ENCODE measurements around the gene RABGAP1L. TPM values are rescaled to one million over a fixed set of nuclear protein-coding genes. Genes with fewer than 3 reads are reported as not detected.
"Not testable (repeated sequence)": the region's sequence is repeated elsewhere in the genome, so short reads cannot be mapped to it uniquely, and the experiment has no call there.

Gene RABGAP1L
- total and polyA plus RNA-seq, 7 experiments from 2014 or later = 38.4 to 97.4 (median 55.1) TPM

GRCh38 chr1:174841747-174842146 is 682.4 kb downstream of the RABGAP1L start:
- Histone ChIP-seq H3K36me3 (ENCODE audit: control insufficient read depth in 2 of 3, insufficient read depth in 3 of 3, low read length in 3 of 3) (no peaks in the 10 kb centered on the region), H3K27me3 (ENCODE audit: control insufficient read depth in 2 of 2, insufficient read depth in 2 of 2, low read length in 2 of 2) (no peaks in the 10 kb centered on the region), H3K27ac (ENCODE audit: low read depth, low read length) (no peak overlapping the region), H3K4me1 (ENCODE audit: control insufficient read depth in 2 of 2, insufficient read depth in 2 of 2, low read length in 2 of 2) (no peaks in the 10 kb centered on the region), H3K9me3 (ENCODE audit: control insufficient read depth in 2 of 3, low read length in 3 of 3) (no peaks in the 10 kb centered on the region), H3K4me3 (ENCODE audit: low read length) (no peak overlapping the region)
- H3K27ac Mint-ChIP-seq = no peak overlapping the region
- intact Hi-C loops (cut with micrococcal nuclease) = no loop called here
- H3K36me3 Mint-ChIP-seq = peaks cover 0 to 5% (median 0%) of the 10 kb centered on the region in 5 donors
- peaks cover 0 to 18% (median 6%) of the 10 kb centered on the region in 7 donors for H3K4me1 Mint-ChIP-seq
- H3K9me3 Mint-ChIP-seq = no peaks in the 10 kb centered on the region
- ChIA-PET POLR2A (interaction anchor here (0.7 to 1.0 kb wide), 2 partner anchors 112 to 158 kb away, joined by 3 to 5 read pairs; no protein-coding TSS in a partner anchor), CTCF (no interaction called here)
- H3K27me3 Mint-ChIP-seq = no peaks in the 10 kb centered on the region
- ATAC-seq (no peak), DNase-seq (no peak)
- H3K4me3 Mint-ChIP-seq = no peak overlapping the region

- H3K4me3 Mint-ChIP-seq; intact Hi-C loops (cut with micrococcal nuclease); H3K4me1 ChIP-seq (ENCODE audit: control insufficient read depth in 2 of 2, insufficient read depth in 2 of 2, low read length in 2 of 2); H3K27me3 ChIP-seq (ENCODE audit: control insufficient read depth in 2 of 2, insufficient read depth in 2 of 2, low read length in 2 of 2); H3K9me3 Mint-ChIP-seq; ATAC-seq; DNase-seq; H3K9me3 ChIP-seq (ENCODE audit: control insufficient read depth in 2 of 3, low read length in 3 of 3); CTCF ChIA-PET; H3K4me3 ChIP-seq (ENCODE audit: low read length); POLR2A ChIA-PET; H3K4me1 Mint-ChIP-seq; H3K36me3 ChIP-seq (ENCODE audit: control insufficient read depth in 2 of 3, insufficient read depth in 3 of 3, low read length in 3 of 3); H3K27ac Mint-ChIP-seq; H3K27ac ChIP-seq (ENCODE audit: low read depth, low read length); H3K27me3 Mint-ChIP-seq: not testable (repeated sequence)
- peaks cover 0 to 11% (median 0%) of the 10 kb centered on the region in 5 donors for H3K36me3 Mint-ChIP-seq
Measured at GRCh38 chr1:174848593-174849560, 689.6 kb downstream of the RABGAP1L start.

- H3K9me3 Mint-ChIP-seq = peaks cover 0 to 5% (median 0%) of the 10 kb centered on the region in 11 donors
- intact Hi-C loops (cut with micrococcal nuclease) = no loop called here
Measured at GRCh38 chr1:174850726-174851125, 691.4 kb downstream of the RABGAP1L start.

GRCh38 chr1:174858301-174858700 is 699.0 kb downstream of the RABGAP1L start:
- ATAC-seq (no peak), DNase-seq (no peak)
- Histone ChIP-seq H3K4me3 (ENCODE audit: low read length) (no peak overlapping the region), H3K4me1 (ENCODE audit: control insufficient read depth in 2 of 2, insufficient read depth in 2 of 2, low read length in 2 of 2) (no peaks in the 10 kb centered on the region), H3K9me3 (ENCODE audit: control insufficient read depth in 2 of 3, low read length in 3 of 3) (no peaks in the 10 kb centered on the region), H3K36me3 (ENCODE audit: control insufficient read depth in 2 of 3, insufficient read depth in 3 of 3, low read length in 3 of 3) (no peaks in the 10 kb centered on the region), H3K27me3 (ENCODE audit: control insufficient read depth in 2 of 2, insufficient read depth in 2 of 2, low read length in 2 of 2) (no peaks in the 10 kb centered on the region), H3K27ac (ENCODE audit: low read depth, low read length) (no peak overlapping the region)
- H3K4me1 Mint-ChIP-seq = no peaks in the 10 kb centered on the region
- H3K4me3 Mint-ChIP-seq = no peak overlapping the region
- H3K36me3 Mint-ChIP-seq = peaks cover 3 to 24% (median 16%) of the 10 kb centered on the region in 5 donors
- CTCF ChIA-PET = no interaction called here
- H3K9me3 Mint-ChIP-seq = peaks cover 0 to 11% (median 0%) of the 10 kb centered on the region in 11 donors
- intact Hi-C loops (cut with micrococcal nuclease) = no loop called here
- no peaks in the 10 kb centered on the region for H3K27me3 Mint-ChIP-seq
- no peak overlapping the region for H3K27ac Mint-ChIP-seq
- POLR2A ChIA-PET = no interaction called here

More at GRCh38 chr1:174850726-174851125, 691.4 kb downstream of the RABGAP1L start:
- H3K4me3 ChIP-seq (ENCODE audit: low read length) = no peak overlapping the region
- Mint-ChIP-seq H3K27me3 (no peaks in the 10 kb centered on the region), H3K4me3 (no peak overlapping the region), H3K4me1 (peaks cover 0 to 4% (median 0%) of the 10 kb centered on the region in 7 donors), H3K27ac (no peak overlapping the region), H3K36me3 (peaks cover 0 to 11% (median 0%) of the 10 kb centered on the region in 5 donors)
- ChIA-PET POLR2A (no interaction called here), CTCF (interaction anchor here (0.6 kb wide), 1 partner anchor 9 kb away, joined by 3 read pairs; no protein-coding TSS in a partner anchor)
- no peak for ATAC-seq
- no peaks in the 10 kb centered on the region for H3K27me3 ChIP-seq (ENCODE audit: control insufficient read depth in 2 of 2, insufficient read depth in 2 of 2, low read length in 2 of 2)
- H3K36me3 ChIP-seq (ENCODE audit: control insufficient read depth in 2 of 3, insufficient read depth in 3 of 3, low read length in 3 of 3) = no peaks in the 10 kb centered on the region
- no peaks in the 10 kb centered on the region for H3K4me1 ChIP-seq (ENCODE audit: control insufficient read depth in 2 of 2, insufficient read depth in 2 of 2, low read length in 2 of 2)
- no peak overlapping the region for H3K27ac ChIP-seq (ENCODE audit: low read depth, low read length)
- H3K9me3 ChIP-seq (ENCODE audit: control insufficient read depth in 2 of 3, low read length in 3 of 3) = no peaks in the 10 kb centered on the region
- DNase-seq = no peak

GRCh38 chr1:174870319-174870718 is 711.0 kb downstream of the RABGAP1L start:
- no peaks in the 10 kb centered on the region for H3K27me3 Mint-ChIP-seq
- Histone ChIP-seq H3K36me3 (ENCODE audit: control insufficient read depth in 2 of 3, insufficient read depth in 3 of 3, low read length in 3 of 3) (no peaks in the 10 kb centered on the region), H3K27ac (ENCODE audit: low read depth, low read length) (no peak overlapping the region), H3K4me1 (ENCODE audit: control insufficient read depth in 2 of 2, insufficient read depth in 2 of 2, low read length in 2 of 2) (no peaks in the 10 kb centered on the region), H3K27me3 (ENCODE audit: control insufficient read depth in 2 of 2, insufficient read depth in 2 of 2, low read length in 2 of 2) (no peaks in the 10 kb centered on the region), H3K4me3 (ENCODE audit: low read length) (no peak overlapping the region), H3K9me3 (ENCODE audit: control insufficient read depth in 2 of 3, low read length in 3 of 3) (no peaks in the 10 kb centered on the region)
- ChIA-PET CTCF (no interaction called here), POLR2A (no interaction called here)
- intact Hi-C loops (cut with micrococcal nuclease) = no loop called here
- peaks cover 0 to 10% (median 3%) of the 10 kb centered on the region in 5 donors for H3K36me3 Mint-ChIP-seq
- DNase-seq (no peak), ATAC-seq (no peak)
- peaks cover 0 to 22% (median 10%) of the 10 kb centered on the region in 7 donors for H3K4me1 Mint-ChIP-seq
- H3K9me3 Mint-ChIP-seq = peaks cover 0 to 7% (median 0%) of the 10 kb centered on the region in 11 donors
- no peak overlapping the region for H3K4me3 Mint-ChIP-seq
- peak overlapping the region in 1 of 9 donors; percentile 18 for H3K27ac Mint-ChIP-seq

GRCh38 chr1:174871886-174872285 is 712.6 kb downstream of the RABGAP1L start:
- H3K27me3 ChIP-seq (ENCODE audit: control insufficient read depth in 2 of 2, insufficient read depth in 2 of 2, low read length in 2 of 2) = no peaks in the 10 kb centered on the region
- ChIA-PET CTCF (no interaction called here), POLR2A (interaction anchor here (0.6 kb wide), 2 partner anchors 56 to 83 kb away, joined by 4 to 6 read pairs; no protein-coding TSS in a partner anchor)
- H3K4me3 Mint-ChIP-seq = no peak overlapping the region
- ATAC-seq (no peak), DNase-seq (no peak)
- H3K36me3 ChIP-seq (ENCODE audit: control insufficient read depth in 2 of 3, insufficient read depth in 3 of 3, low read length in 3 of 3) = no peaks in the 10 kb centered on the region
- H3K27ac Mint-ChIP-seq = peak overlapping the region in 5 of 9 donors; percentile 15 to 76 (median 32)
- H3K4me1 ChIP-seq (ENCODE audit: control insufficient read depth in 2 of 2, insufficient read depth in 2 of 2, low read length in 2 of 2) = no peaks in the 10 kb centered on the region
- intact Hi-C loops (cut with micrococcal nuclease) = no loop called here
- H3K27ac ChIP-seq (ENCODE audit: low read depth, low read length) = no peak overlapping the region
- H3K4me1 Mint-ChIP-seq = peaks cover 0 to 34% (median 16%) of the 10 kb centered on the region in 7 donors
- no peaks in the 10 kb centered on the region for H3K9me3 ChIP-seq (ENCODE audit: control insufficient read depth in 2 of 3, low read length in 3 of 3)
- H3K36me3 Mint-ChIP-seq = peaks cover 0 to 10% (median 3%) of the 10 kb centered on the region in 5 donors
- H3K9me3 Mint-ChIP-seq = peaks cover 0 to 7% (median 0%) of the 10 kb centered on the region in 11 donors
- no peak overlapping the region for H3K4me3 ChIP-seq (ENCODE audit: low read length)
- no peaks in the 10 kb centered on the region for H3K27me3 Mint-ChIP-seq

Measured in naive thymus-derived CD4-positive, alpha-beta T cell (primary cell).